Neural progenitor cell (in vitro differentiated cells): Measurements from ENCODE around the gene CDC42SE2.

ENCODE experiments used
- EZH2 ChIP-seq: fragments of 200-600 bp; sonication (generic); IDR thresholded peaks from 2 replicates; pipeline ENCODE4 v1.6.1; 2017; ENCODE audit warnings: antibody characterized with exemption, mild to moderate bottlenecking, moderate library complexity
- EZH2phosphoT487 ChIP-seq: fragments of 200-600 bp; sonication (generic); IDR thresholded peaks from 2 replicates; pipeline ENCODE4 v1.6.1; 2017; ENCODE audit warnings: antibody characterized with exemption
- TF ChIP-seq, protein P1 (sequence below): fragments of 200-600 bp; sonication (generic); IDR thresholded peaks from 2 replicates; pipeline ENCODE4 v1.5.1; 2017; ENCODE audit warnings: antibody characterized with exemption, mild to moderate bottlenecking

GRCh38 chr5:131338051-131338453, 74.2 kb downstream of the CDC42SE2 start:
- TF ChIP-seq, protein P1, sequence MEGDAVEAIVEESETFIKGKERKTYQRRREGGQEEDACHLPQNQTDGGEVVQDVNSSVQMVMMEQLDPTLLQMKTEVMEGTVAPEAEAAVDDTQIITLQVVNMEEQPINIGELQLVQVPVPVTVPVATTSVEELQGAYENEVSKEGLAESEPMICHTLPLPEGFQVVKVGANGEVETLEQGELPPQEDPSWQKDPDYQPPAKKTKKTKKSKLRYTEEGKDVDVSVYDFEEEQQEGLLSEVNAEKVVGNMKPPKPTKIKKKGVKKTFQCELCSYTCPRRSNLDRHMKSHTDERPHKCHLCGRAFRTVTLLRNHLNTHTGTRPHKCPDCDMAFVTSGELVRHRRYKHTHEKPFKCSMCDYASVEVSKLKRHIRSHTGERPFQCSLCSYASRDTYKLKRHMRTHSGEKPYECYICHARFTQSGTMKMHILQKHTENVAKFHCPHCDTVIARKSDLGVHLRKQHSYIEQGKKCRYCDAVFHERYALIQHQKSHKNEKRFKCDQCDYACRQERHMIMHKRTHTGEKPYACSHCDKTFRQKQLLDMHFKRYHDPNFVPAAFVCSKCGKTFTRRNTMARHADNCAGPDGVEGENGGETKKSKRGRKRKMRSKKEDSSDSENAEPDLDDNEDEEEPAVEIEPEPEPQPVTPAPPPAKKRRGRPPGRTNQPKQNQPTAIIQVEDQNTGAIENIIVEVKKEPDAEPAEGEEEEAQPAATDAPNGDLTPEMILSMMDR = no peak
- TF ChIP-seq EZH2phosphoT487 (no peak), EZH2 (no peak)
